Transverse colon (tissue), 3 donors: Measurements from ENCODE around the gene GLP1R.

ENCODE experiments used
- POLR2A ChIP-seq: fragments of 450-650 bp; IDR thresholded peaks from one replicate; pipeline ENCODE4 v1.6.1; 2016; ENCODE audit warnings: antibody characterized with exemption, mild to moderate bottlenecking, moderate library complexity
- TF ChIP-seq, protein P1 (sequence below), 5 experiments: fragments of 200-600 bp in 3 of 5; fragments of 450-650 bp in 2 of 5; sonication (generic) in 3 of 5; IDR thresholded peaks; 1 replicate in 2 of 5; 2 replicates in 3 of 5; pipeline ENCODE4 v1.5.1; 2016 to 2017; ENCODE audit warnings: antibody characterized with exemption in 5 of 5, inconsistent platforms in 3 of 5, mild to moderate bottlenecking in 2 of 5, moderate library complexity in 1 of 5

DNA sequence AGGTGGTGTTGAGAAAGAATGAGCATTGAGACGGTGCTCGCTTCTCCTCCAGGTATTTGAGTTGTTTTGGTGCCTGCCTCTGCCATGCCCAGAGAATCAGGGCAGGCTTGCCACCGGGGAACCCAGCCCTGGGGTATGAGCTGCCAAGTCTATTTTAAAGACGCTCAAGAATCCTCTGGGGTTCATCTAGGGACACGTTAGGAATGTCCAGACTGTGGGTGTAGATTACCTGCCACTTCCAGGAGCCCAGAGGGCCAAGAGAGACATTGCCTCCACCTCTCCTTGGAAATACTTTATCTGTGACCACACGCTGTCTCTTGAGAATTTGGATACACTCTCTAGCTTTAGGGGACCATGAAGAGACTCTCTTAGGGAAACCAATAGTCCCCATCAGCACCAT, 38.1 kb downstream of the GLP1R start:
- TF ChIP-seq, protein P1, sequence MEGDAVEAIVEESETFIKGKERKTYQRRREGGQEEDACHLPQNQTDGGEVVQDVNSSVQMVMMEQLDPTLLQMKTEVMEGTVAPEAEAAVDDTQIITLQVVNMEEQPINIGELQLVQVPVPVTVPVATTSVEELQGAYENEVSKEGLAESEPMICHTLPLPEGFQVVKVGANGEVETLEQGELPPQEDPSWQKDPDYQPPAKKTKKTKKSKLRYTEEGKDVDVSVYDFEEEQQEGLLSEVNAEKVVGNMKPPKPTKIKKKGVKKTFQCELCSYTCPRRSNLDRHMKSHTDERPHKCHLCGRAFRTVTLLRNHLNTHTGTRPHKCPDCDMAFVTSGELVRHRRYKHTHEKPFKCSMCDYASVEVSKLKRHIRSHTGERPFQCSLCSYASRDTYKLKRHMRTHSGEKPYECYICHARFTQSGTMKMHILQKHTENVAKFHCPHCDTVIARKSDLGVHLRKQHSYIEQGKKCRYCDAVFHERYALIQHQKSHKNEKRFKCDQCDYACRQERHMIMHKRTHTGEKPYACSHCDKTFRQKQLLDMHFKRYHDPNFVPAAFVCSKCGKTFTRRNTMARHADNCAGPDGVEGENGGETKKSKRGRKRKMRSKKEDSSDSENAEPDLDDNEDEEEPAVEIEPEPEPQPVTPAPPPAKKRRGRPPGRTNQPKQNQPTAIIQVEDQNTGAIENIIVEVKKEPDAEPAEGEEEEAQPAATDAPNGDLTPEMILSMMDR (IDR thresholded peaks at IDR 0.05), result no peak
- TF ChIP-seq POLR2A, result no peak
